Spleen (tissue), 7 donors: ENCODE results near the gene BANP.

Experiments used
- CTCF ChIP-seq, 11 experiments: fragments of 200-600 bp in 7 of 11; fragments of 450-650 bp in 4 of 11; sonication (generic) in 4 of 11; IDR thresholded peaks in 8 of 11; conservative IDR thresholded peaks in 3 of 11; 1 replicate in 7 of 11; 2 replicates in 4 of 11; pipeline versions ENCODE4 v1.4.0 to v1.8.0; 2016 to 2021; ENCODE audit warnings: antibody characterized with exemption in 11 of 11, inconsistent platforms in 4 of 11, mild to moderate bottlenecking in 1 of 11
- POLR2A ChIP-seq, 3 donors: fragments of 450-650 bp; IDR thresholded peaks; one replicate each; pipeline ENCODE4 v1.5.1; 2017; ENCODE audit warnings: antibody characterized with exemption in 3 of 3, mild to moderate bottlenecking in 1 of 3
- POLR2AphosphoS5 ChIP-seq, 3 donors: sonication (generic); formaldehyde crosslinking; IDR thresholded peaks; one replicate each; pipeline ENCODE4 v1.5.1; 2017; ENCODE audit warnings: antibody characterized with exemption in 3 of 3
- donor health status: DM: no; HTN: no; CAD: no; lungs with moderate emphysema.
- donor health status: DM: no; HTN: no; CAD: no.
- donor health status: DM: no; HTN: no; CAD: no.

DNA sequence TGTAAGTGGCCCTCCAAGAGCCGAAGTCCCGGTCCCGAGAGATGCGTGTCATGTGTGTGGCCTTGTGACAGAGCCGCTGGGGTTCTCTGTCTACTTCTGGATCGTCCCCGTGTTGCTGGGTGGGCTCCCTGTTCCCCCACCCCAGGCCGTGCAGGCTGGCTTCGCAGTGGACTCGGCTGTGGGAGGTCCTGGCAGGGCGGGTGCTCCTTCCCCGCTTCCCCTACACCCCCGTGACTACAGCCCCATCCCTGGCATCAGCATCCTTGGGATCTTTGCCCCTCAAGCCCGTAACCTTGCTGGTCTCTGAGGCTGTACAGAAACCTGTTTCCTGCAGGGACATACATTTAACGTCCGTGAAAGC is 136.3 kb downstream of the BANP start:
- TF ChIP-seq POLR2A (IDR thresholded peaks at IDR 0.05) (no peak), CTCF (IDR thresholded peaks at IDR 0.05 in 8 of 11, conservative IDR thresholded peaks at IDR 0.05 in 3 of 11) (no peak), POLR2AphosphoS5 (IDR thresholded peaks at IDR 0.05) (no peak)
